AG08396 (cell line): ENCODE data around the gene ANKRD13C.
A peak's percentile ranks its signal among the peaks of the same experiment; 100 is the strongest.
"Not testable (repeated sequence)": the region's sequence is repeated elsewhere in the genome, so short reads cannot be mapped to it uniquely, and the experiment has no call there.

Source experiments
- DNase-seq: peaks from one replicate; pipeline ENCODE4 v3.0.0; 2012; ENCODE audit warnings: low spot score, mixed read lengths

Gene ANKRD13C

GRCh38 chr1:70358921-70359564, 4.5 kb upstream of the ANKRD13C start:
- DNase-seq = no peak

GRCh38 chr1:70355920-70356319, 1.4 kb upstream of the ANKRD13C start:
- DNase-seq = no peak

- DNase-seq = no peak
These were observed 537 bp upstream of the ANKRD13C start for GRCh38 chr1:70355111-70355407.

- peak; percentile 63 for DNase-seq
These were observed 756 bp downstream of the ANKRD13C start for GRCh38 chr1:70353601-70354331.

- DNase-seq = no peak
These were observed 1.5 kb downstream of the ANKRD13C start for GRCh38 chr1:70353044-70353443.

- DNase-seq = not testable (repeated sequence)
These were observed 4.7 kb downstream of the ANKRD13C start for GRCh38 chr1:70349799-70350198.

GRCh38 chr1:70348399-70349165, 5.9 kb downstream of the ANKRD13C start:
- no peak for DNase-seq

- DNase-seq = not testable (repeated sequence)
These were observed 14.9 kb downstream of the ANKRD13C start for GRCh38 chr1:70339644-70340043.

- DNase-seq = no peak
These were observed 18.5 kb downstream of the ANKRD13C start for GRCh38 chr1:70336050-70336449.

- DNase-seq = no peak
These were observed 20.1 kb downstream of the ANKRD13C start for GRCh38 chr1:70334436-70334835.

- no peak for DNase-seq
These were observed 21.3 kb downstream of the ANKRD13C start for GRCh38 chr1:70333245-70333644.

- DNase-seq = no peak
These were observed 22.6 kb downstream of the ANKRD13C start for GRCh38 chr1:70331962-70332361.

GRCh38 chr1:70327306-70328076, 27.0 kb downstream of the ANKRD13C start:
- no peak for DNase-seq

- DNase-seq = no peak
These were observed 29.8 kb downstream of the ANKRD13C start for GRCh38 chr1:70324683-70325082.

- peak; percentile 40 for DNase-seq
These were observed 34.8 kb downstream of the ANKRD13C start for GRCh38 chr1:70319750-70320149.

GRCh38 chr1:70318191-70318590, 36.3 kb downstream of the ANKRD13C start:
- DNase-seq = no peak

- DNase-seq = no peak
These were observed 37.4 kb downstream of the ANKRD13C start for GRCh38 chr1:70317087-70317486.

- no peak for DNase-seq
These were observed 38.7 kb downstream of the ANKRD13C start for GRCh38 chr1:70315782-70316181.

GRCh38 chr1:70314706-70315304, 39.7 kb downstream of the ANKRD13C start:
- DNase-seq = no peak

GRCh38 chr1:70311369-70311768, 43.2 kb downstream of the ANKRD13C start:
- no peak for DNase-seq

GRCh38 chr1:70299472-70299871, 55.0 kb downstream of the ANKRD13C start:
- no peak for DNase-seq

GRCh38 chr1:70295749-70296148, 58.8 kb downstream of the ANKRD13C start:
- no peak for DNase-seq
